Superior temporal gyrus (tissue), 1 donor: ENCODE results near the gene EFCAB5.

Experiments used
- DNase-seq: peaks from one replicate; pipeline ENCODE4 v3.0.0-alpha.2; 2016; ENCODE audit errors: extremely low spot score

The EFCAB5 gene

DNA sequence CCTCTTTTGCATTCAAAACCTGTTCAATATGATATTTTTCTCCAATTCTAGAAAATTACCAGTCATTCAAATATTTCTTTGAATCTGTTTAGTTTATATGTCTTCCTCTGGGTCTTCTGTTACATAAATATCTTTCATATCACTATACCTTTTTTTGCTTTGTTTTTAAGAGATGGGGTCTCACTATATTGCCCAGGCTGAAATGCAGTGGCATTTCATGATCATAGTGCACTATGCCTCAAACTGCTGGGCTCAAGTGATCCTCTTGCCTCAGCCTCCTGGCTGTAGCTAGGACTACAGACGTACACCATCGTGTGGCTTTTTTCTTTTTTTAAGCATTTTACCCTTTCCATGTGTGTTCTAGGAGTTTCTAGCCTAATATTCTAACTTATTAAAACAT, 214.0 kb downstream of the EFCAB5 start:
- DNase-seq, result no peak
